OCI-LY3 (cell line): Measurements from ENCODE around the gene LHFPL6.

Experiments
- H2AFZ ChIP-seq: fragments of 200-600, 300-600 bp; shearing (Covaris generic); 2 replicates; pipeline ENCODE4 v1.6.0; 2014; ENCODE audit warnings: antibody characterized with exemption, low read depth, low read length
- H3K27ac ChIP-seq: fragments of 200-600, 300-600 bp; sonication (generic); 2 replicates; pipeline ENCODE4 v1.5.1; 2014; ENCODE audit warnings: mild to moderate bottlenecking, low read length, moderate library complexity, mixed read lengths
- H3K27me3 ChIP-seq: fragments of 200-600, 300-600 bp; sonication (generic); 2 replicates; pipeline ENCODE4 v1.6.1; 2014; ENCODE audit warnings: low read depth, low read length, mixed read lengths
- H3K36me3 ChIP-seq: fragments of 200-600, 300-600 bp; sonication (generic); replicated peaks from 2 replicates; pipeline ENCODE3; 2014; ENCODE audit warnings: low read depth, low read length, mixed read lengths
- H3K4me1 ChIP-seq: fragments of 300-600, 200-600 bp; sonication (generic); 2 replicates; pipeline ENCODE4 v1.6.1; 2014; ENCODE audit warnings: low read length, mixed read lengths
- H3K4me2 ChIP-seq: fragments of 200-600, 300-600 bp; sonication (generic); 2 replicates; pipeline ENCODE4 v1.6.1; 2014; ENCODE audit warnings: low read length, mixed read lengths
- H3K4me3 ChIP-seq: fragments of 300-600, 200-600 bp; sonication (generic); 2 replicates; pipeline ENCODE4 v1.5.1; 2014; ENCODE audit warnings: antibody characterized with exemption, mild to moderate bottlenecking, low read length, moderate library complexity
- H3K79me2 ChIP-seq: fragments of 300-600, 200-600 bp; shearing (Covaris generic); 2 replicates; pipeline ENCODE4 v1.6.1; 2014; ENCODE audit warnings: mild to moderate bottlenecking, low read length, mixed read lengths
- H3K9ac ChIP-seq: fragments of 300-600, 200-600 bp; shearing (Covaris generic); 2 replicates; pipeline ENCODE4 v1.6.0; 2014; ENCODE audit warnings: mild to moderate bottlenecking, low read length, moderate library complexity
- H3K9me3 ChIP-seq: fragments of 200-600, 300-600 bp; shearing (Covaris generic); 2 replicates; pipeline ENCODE4 v1.6.1; 2014; ENCODE audit warnings: low read length, mixed read lengths; ENCODE audit not compliant: insufficient read depth
- H4K20me1 ChIP-seq: fragments of 200-600, 300-600 bp; sonication (generic); 2 replicates; pipeline ENCODE4 v1.6.1; 2016; ENCODE audit warnings: low read length, mixed read lengths; ENCODE audit not compliant: insufficient read depth
- CTCF ChIP-seq: fragments of 200-600, 300-600 bp; sonication (generic); IDR thresholded peaks from 2 replicates; pipeline ENCODE4 v1.5.1; 2014; ENCODE audit warnings: antibody characterized with exemption, low read length, low read depth
- EZH2phosphoT487 ChIP-seq: fragments of 200-600 bp; shearing (Covaris generic); IDR thresholded peaks from 2 replicates; pipeline ENCODE4 v1.6.1; 2018; ENCODE audit warnings: antibody characterized with exemption, mixed run types, low read depth

Gene LHFPL6

GRCh38 chr13:39326469-39327171 is 276.4 kb downstream of the LHFPL6 start:
- TF ChIP-seq EZH2phosphoT487 (no peak), CTCF (no peak)
- no peak overlapping the region for H3K9ac ChIP-seq
- no peaks in the 10 kb centered on the region for H3K79me2 ChIP-seq
- no peak overlapping the region for H2AFZ ChIP-seq
- no peaks in the 10 kb centered on the region for H3K4me1 ChIP-seq
- H3K4me3 ChIP-seq: no peak overlapping the region
- no peak overlapping the region for H3K4me2 ChIP-seq
- H3K36me3 ChIP-seq: no peaks in the 10 kb centered on the region
- H4K20me1 ChIP-seq: no peaks in the 10 kb centered on the region
- 0 out of 2 replicates have a peak, but pooled peaks cover 2% of the 10 kb centered on the region for H3K9me3 ChIP-seq
- no peak overlapping the region for H3K27ac ChIP-seq
- no peaks in the 10 kb centered on the region for H3K27me3 ChIP-seq

DNA sequence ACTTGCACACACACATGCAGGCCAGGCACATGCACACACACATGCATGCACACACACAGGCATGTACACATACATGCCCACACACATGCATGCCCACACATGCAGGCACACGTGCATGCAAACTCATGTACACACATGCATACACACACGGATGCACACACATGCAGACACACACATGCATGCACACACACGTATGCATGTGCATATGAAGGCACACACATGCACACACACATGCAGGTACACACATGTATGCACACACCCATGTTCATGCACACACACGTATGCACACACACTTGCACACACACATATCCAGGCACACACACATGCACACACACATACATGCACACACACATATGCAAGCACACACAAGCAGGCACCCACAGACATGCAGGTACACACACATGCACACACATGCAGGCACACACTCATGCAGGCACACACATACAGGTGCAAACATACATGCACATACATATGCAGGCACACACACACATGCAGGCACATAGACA is 278.1 kb downstream of the LHFPL6 start:
- no peak overlapping the region for H3K4me2 ChIP-seq
- H3K27me3 ChIP-seq: no peaks in the 10 kb centered on the region
- no peaks in the 10 kb centered on the region for H3K9me3 ChIP-seq
- no peaks in the 10 kb centered on the region for H3K36me3 ChIP-seq
- H3K9ac ChIP-seq: no peak overlapping the region
- no peaks in the 10 kb centered on the region for H4K20me1 ChIP-seq
- no peaks in the 10 kb centered on the region for H3K79me2 ChIP-seq
- H2AFZ ChIP-seq: no peak overlapping the region
- TF ChIP-seq CTCF (no peak), EZH2phosphoT487 (no peak)
- no peak overlapping the region for H3K4me3 ChIP-seq
- no peaks in the 10 kb centered on the region for H3K4me1 ChIP-seq
- H3K27ac ChIP-seq: no peak overlapping the region

DNA sequence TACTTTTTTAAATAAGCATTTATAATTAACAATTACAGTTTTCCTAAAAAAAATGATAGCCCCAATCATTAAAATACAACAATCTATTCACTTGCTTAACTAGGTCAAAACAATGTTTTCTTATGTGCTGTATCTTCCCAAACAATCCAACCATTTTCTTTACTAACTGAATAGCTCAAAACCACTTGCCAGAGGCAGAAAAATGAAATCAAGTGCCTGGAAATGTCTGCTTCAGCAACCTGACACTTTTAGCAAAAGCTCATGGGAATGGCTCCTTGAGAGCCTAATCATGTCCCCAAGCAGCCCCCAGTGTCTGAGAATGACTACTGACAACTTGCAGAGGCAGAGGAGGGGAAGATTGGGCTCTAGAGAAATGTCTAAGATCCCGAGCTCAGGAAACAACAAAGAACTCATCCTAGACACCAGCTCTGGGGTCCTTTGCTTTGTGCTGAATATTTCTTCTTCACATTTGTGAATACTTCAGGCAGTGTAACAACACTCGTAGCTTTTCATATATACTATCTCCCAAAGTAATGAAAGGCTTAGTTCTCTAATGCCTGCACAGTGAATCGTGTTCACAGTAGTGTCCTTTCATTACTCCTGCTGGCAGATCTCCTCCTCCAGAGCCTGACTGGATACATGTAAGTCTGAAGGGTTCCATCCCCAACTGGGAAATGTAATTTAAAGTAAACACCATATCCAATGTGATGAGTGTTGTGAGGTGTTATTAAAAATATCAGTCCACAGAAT is 280.0 kb downstream of the LHFPL6 start:
- Histone ChIP-seq H3K27ac (no peak overlapping the region), H3K79me2 (no peaks in the 10 kb centered on the region), H2AFZ (no peak overlapping the region), H3K9ac (no peak overlapping the region), H3K4me3 (no peak overlapping the region), H3K4me2 (no peak overlapping the region), H3K27me3 (no peaks in the 10 kb centered on the region), H4K20me1 (no peaks in the 10 kb centered on the region), H3K4me1 (no peaks in the 10 kb centered on the region), H3K36me3 (no peaks in the 10 kb centered on the region), H3K9me3 (no peaks in the 10 kb centered on the region)
- TF ChIP-seq EZH2phosphoT487: no peak
- no peak for TF ChIP-seq CTCF

GRCh38 chr13:39321574-39321973 is 281.4 kb downstream of the LHFPL6 start:
- Histone ChIP-seq H3K27me3 (no peaks in the 10 kb centered on the region), H3K4me1 (peaks cover 3% of the 10 kb centered on the region), H2AFZ (no peak overlapping the region), H3K36me3 (peaks cover 3% of the 10 kb centered on the region), H3K27ac (no peak overlapping the region), H4K20me1 (no peaks in the 10 kb centered on the region), H3K4me2 (no peak overlapping the region), H3K4me3 (no peak overlapping the region), H3K79me2 (no peaks in the 10 kb centered on the region), H3K9ac (no peak overlapping the region), H3K9me3 (no peaks in the 10 kb centered on the region)
- TF ChIP-seq EZH2phosphoT487 (no peak), CTCF (no peak)
